ENCODE results near the gene ANO9. TPM values are rescaled to one million over a fixed set of nuclear protein-coding genes. Genes with fewer than 3 reads are reported as not detected.
"Not testable (repeated sequence)": the region's sequence is repeated elsewhere in the genome, so short reads cannot be mapped to it uniquely, and the experiment has no call there.

The ANO9 gene
- total RNA-seq, 1 donor from 2014 or later, result 1.9 TPM

DNA sequence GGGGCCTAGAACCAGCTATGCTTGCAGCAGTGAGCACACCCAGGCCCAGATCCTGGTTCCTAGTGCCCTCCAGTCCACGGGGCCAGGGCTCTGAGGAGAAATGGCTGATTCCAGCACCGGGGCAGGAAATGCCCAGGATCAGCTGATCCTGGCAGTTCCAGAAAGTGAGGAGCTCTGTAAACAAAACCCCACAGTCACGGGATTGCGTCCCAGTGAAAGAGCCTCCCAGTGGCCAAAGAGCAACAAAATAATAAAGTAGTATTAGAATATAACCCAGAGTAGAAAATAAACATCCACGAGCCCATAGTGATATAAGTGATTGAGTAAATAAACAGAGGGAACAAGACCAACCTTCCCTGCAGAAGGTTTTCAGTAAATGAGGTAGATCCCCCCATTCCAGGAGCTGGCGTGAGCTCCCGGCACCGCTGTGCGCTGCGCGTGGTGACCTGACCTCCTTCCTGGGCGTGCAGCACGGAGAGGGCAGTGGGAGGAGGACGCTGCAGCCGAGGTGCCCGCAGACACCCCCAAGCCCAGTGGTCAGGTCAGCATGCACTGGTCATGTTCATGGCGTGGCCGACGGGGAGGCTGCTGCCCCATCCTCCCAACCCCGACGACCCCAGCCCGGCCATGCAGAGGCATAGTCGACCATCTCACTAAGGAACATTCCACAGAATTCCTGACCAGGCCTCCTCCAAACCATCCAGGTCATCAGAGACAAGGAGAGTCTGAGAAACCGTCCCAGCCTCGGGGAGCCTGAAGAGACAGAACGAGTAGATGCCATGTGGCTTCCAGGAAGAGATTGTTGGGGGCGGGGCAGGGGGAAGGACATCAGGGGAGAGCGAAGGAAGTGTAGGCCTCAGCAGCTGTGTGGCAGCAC lies 28.1 kb upstream of the ANO9 start:
- DNase-seq (ENCODE audit: low read depth) (peak; percentile 35), FAIRE-seq (peak; percentile 43)
- H3K4me1 Mint-ChIP-seq (ENCODE audit: low read depth, unreplicated experiment), result peaks cover 15% of the 10 kb centered on the region
- Histone ChIP-seq H2AFZ (ENCODE audit: low read depth, low read length) (peak overlapping the region; percentile 63), H3K4me2 (ENCODE audit: low read length) (peak overlapping the region; percentile 57), H3K4me3 (ENCODE audit: insufficient read depth, low read depth, low read length) (no peak overlapping the region), H3K27ac (ENCODE audit: low read depth, low read length) (peak overlapping the region; percentile 26), H3K9me3 (ENCODE audit: insufficient read depth, low read depth, low read length) (no peaks in the 10 kb centered on the region), H4K20me1 (ENCODE audit: insufficient read depth, low read length) (peaks cover 7% of the 10 kb centered on the region), H3K36me3 (ENCODE audit: insufficient read depth, low read length) (no peaks in the 10 kb centered on the region), H3K9ac (ENCODE audit: low read length) (peak overlapping the region; percentile 14), H3K79me2 (ENCODE audit: insufficient read depth, low read length) (peaks cover 35% of the 10 kb centered on the region), H3K4me1 (ENCODE audit: insufficient read depth, low read length) (peaks cover 7% of the 10 kb centered on the region), H3K27me3 (ENCODE audit: insufficient read depth, low read length) (no peaks in the 10 kb centered on the region)
- no peak for TF ChIP-seq EZH2 (IDR thresholded peaks at IDR 0.05; ENCODE audit: insufficient read depth, low read length)
- TF ChIP-seq, protein P1, sequence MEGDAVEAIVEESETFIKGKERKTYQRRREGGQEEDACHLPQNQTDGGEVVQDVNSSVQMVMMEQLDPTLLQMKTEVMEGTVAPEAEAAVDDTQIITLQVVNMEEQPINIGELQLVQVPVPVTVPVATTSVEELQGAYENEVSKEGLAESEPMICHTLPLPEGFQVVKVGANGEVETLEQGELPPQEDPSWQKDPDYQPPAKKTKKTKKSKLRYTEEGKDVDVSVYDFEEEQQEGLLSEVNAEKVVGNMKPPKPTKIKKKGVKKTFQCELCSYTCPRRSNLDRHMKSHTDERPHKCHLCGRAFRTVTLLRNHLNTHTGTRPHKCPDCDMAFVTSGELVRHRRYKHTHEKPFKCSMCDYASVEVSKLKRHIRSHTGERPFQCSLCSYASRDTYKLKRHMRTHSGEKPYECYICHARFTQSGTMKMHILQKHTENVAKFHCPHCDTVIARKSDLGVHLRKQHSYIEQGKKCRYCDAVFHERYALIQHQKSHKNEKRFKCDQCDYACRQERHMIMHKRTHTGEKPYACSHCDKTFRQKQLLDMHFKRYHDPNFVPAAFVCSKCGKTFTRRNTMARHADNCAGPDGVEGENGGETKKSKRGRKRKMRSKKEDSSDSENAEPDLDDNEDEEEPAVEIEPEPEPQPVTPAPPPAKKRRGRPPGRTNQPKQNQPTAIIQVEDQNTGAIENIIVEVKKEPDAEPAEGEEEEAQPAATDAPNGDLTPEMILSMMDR (IDR thresholded peaks at IDR 0.05; ENCODE audit: insufficient read depth, low read depth, low read length), result no peak
- H3K27ac Mint-ChIP-seq (ENCODE audit: unreplicated experiment), result peak overlapping the region; percentile 47
- H3K4me3 Mint-ChIP-seq (ENCODE audit: unreplicated experiment), result no peak overlapping the region
- no peaks in the 10 kb centered on the region for H3K27me3 Mint-ChIP-seq (ENCODE audit: low read depth, unreplicated experiment)
- H3K9me3 Mint-ChIP-seq (ENCODE audit: unreplicated experiment), result no peaks in the 10 kb centered on the region
- peaks cover 2% of the 10 kb centered on the region for H3K36me3 Mint-ChIP-seq (ENCODE audit: low read depth, unreplicated experiment)

- Histone ChIP-seq H3K9ac (ENCODE audit: low read length) (peak overlapping the region; percentile 14), H3K4me2 (ENCODE audit: low read length) (peak overlapping the region; percentile 57), H2AFZ (ENCODE audit: low read depth, low read length) (peak overlapping the region; percentile 63), H3K79me2 (ENCODE audit: insufficient read depth, low read length) (peaks cover 32% of the 10 kb centered on the region), H3K27ac (ENCODE audit: low read depth, low read length) (peak overlapping the region; percentile 26)
- H3K4me3 Mint-ChIP-seq (ENCODE audit: unreplicated experiment); H3K27ac Mint-ChIP-seq (ENCODE audit: unreplicated experiment); H3K27me3 ChIP-seq (ENCODE audit: insufficient read depth, low read length); H3K36me3 Mint-ChIP-seq (ENCODE audit: low read depth, unreplicated experiment); DNase-seq (ENCODE audit: low read depth); H3K9me3 Mint-ChIP-seq (ENCODE audit: unreplicated experiment); H3K36me3 ChIP-seq (ENCODE audit: insufficient read depth, low read length); H3K27me3 Mint-ChIP-seq (ENCODE audit: low read depth, unreplicated experiment); H3K4me1 ChIP-seq (ENCODE audit: insufficient read depth, low read length); H3K9me3 ChIP-seq (ENCODE audit: insufficient read depth, low read depth, low read length); H3K4me3 ChIP-seq (ENCODE audit: insufficient read depth, low read depth, low read length); H4K20me1 ChIP-seq (ENCODE audit: insufficient read depth, low read length); FAIRE-seq: not testable (repeated sequence)
- peaks cover 15% of the 10 kb centered on the region for H3K4me1 Mint-ChIP-seq (ENCODE audit: low read depth, unreplicated experiment)
Measured at GRCh38 chr11:469026-469683, 27.3 kb upstream of the ANO9 start.

DNA sequence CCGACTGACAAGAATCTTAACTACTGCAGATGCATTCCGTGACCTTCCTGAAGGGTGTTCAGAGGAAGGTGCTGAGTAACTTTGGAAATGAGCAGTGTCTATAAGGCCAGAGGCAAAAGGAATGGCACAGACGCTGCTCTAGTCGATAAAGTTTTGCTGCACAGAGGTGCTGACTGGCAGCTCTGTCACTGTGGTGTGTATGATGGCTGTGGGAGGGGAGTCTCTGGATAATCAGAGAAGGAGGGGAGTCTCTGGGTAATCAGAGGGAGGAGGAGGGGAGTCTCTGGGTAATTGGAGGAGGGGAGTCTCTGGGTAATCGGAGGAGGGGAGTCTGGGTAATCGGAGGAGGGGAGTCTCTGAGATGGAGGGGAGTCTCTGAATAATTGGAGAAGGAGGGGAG lies 26.7 kb upstream of the ANO9 start:
- Histone ChIP-seq H2AFZ (ENCODE audit: low read depth, low read length) (no peak overlapping the region), H3K9ac (ENCODE audit: low read length) (no peak overlapping the region), H3K27ac (ENCODE audit: low read depth, low read length) (no peak overlapping the region), H4K20me1 (ENCODE audit: insufficient read depth, low read length) (peaks cover 5% of the 10 kb centered on the region), H3K36me3 (ENCODE audit: insufficient read depth, low read length) (no peaks in the 10 kb centered on the region), H3K4me3 (ENCODE audit: insufficient read depth, low read depth, low read length) (no peak overlapping the region), H3K79me2 (ENCODE audit: insufficient read depth, low read length) (peaks cover 26% of the 10 kb centered on the region), H3K4me1 (ENCODE audit: insufficient read depth, low read length) (peaks cover 7% of the 10 kb centered on the region), H3K9me3 (ENCODE audit: insufficient read depth, low read depth, low read length) (no peaks in the 10 kb centered on the region), H3K4me2 (ENCODE audit: low read length) (no peak overlapping the region), H3K27me3 (ENCODE audit: insufficient read depth, low read length) (no peaks in the 10 kb centered on the region)
- peaks cover 15% of the 10 kb centered on the region for H3K4me1 Mint-ChIP-seq (ENCODE audit: low read depth, unreplicated experiment)
- TF ChIP-seq EZH2 (IDR thresholded peaks at IDR 0.05; ENCODE audit: insufficient read depth, low read length), result no peak
- TF ChIP-seq, protein P1 (IDR thresholded peaks at IDR 0.05; ENCODE audit: insufficient read depth, low read depth, low read length), result no peak
- no peak overlapping the region for H3K27ac Mint-ChIP-seq (ENCODE audit: unreplicated experiment)
- H3K27me3 Mint-ChIP-seq (ENCODE audit: low read depth, unreplicated experiment), result no peaks in the 10 kb centered on the region
- peaks cover 2% of the 10 kb centered on the region for H3K36me3 Mint-ChIP-seq (ENCODE audit: low read depth, unreplicated experiment)
- DNase-seq (ENCODE audit: low read depth) (no peak), FAIRE-seq (no peak)
- H3K9me3 Mint-ChIP-seq (ENCODE audit: unreplicated experiment), result no peaks in the 10 kb centered on the region
- H3K4me3 Mint-ChIP-seq (ENCODE audit: unreplicated experiment), result no peak overlapping the region
